ENCODE data around the gene SULT2B1. TPM values are rescaled to one million over a fixed set of nuclear protein-coding genes. Genes with fewer than 3 reads are reported as not detected.

Gene SULT2B1
- 0.25 TPM in 1 of 2 replicates, not detected in the other for total RNA-seq

GRCh38 chr19:48551437-48552302, at the start of gene SULT2B1:
TSS of gene SULT2B1 (plus strand) at chr19:48552172. CDS start at chr19:48552253, 81 bp downstream.

GRCh38 chr19:48511800-48512503, 40.0 kb upstream of the SULT2B1 start, which contains the start of gene LMTK3:
TSS of gene LMTK3 (minus strand) at chr19:48511835. CDS start at chr19:48511576, 259 bp downstream.

DNA sequence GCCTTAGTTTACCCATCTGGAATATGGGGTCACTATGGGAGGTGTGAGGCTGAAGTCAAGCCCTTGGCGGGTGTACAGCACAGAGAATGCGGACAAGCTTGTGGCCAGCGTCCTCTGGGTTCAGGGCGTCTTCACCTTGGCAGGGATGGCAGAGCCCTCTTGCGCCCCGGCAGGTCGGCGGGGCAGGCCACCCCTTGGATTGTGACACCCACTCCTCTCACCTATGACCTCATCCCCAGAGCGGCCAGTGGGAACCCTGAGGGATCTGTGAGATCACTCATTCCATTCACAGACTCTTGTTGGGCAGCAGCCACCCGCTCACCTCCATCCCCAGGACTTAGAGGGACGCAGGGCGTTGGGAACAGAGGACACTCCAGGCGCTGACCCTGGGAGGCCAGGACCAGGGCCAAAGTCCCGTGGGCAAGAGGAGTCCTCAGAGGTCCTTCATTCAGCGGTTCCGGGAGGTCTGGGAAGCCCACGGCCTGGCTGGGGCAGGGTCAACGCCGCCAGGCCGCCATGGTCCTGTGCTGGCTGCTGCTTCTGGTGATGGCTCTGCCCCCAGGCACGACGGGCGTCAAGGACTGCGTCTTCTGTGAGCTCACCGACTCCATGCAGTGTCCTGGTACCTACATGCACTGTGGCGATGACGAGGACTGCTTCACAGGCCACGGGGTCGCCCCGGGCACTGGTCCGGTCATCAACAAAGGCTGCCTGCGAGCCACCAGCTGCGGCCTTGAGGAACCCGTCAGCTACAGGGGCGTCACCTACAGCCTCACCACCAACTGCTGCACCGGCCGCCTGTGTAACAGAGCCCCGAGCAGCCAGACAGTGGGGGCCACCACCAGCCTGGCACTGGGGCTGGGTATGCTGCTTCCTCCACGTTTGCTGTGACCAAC, 54.7 kb downstream of the SULT2B1 start, which contains the start of gene SPACA4:
SPACA4 (plus strand) TSS at position 280 of the 896 bp plus-strand sequence; CDS start at position 517, 237 bp downstream.

GRCh38 chr19:48614436-48615230, 62.7 kb downstream of the SULT2B1 start, which contains the start of gene FAM83E:
TSS of gene FAM83E (minus strand) at chr19:48615076. CDS start at chr19:48613372, 1,704 bp downstream.

DNA sequence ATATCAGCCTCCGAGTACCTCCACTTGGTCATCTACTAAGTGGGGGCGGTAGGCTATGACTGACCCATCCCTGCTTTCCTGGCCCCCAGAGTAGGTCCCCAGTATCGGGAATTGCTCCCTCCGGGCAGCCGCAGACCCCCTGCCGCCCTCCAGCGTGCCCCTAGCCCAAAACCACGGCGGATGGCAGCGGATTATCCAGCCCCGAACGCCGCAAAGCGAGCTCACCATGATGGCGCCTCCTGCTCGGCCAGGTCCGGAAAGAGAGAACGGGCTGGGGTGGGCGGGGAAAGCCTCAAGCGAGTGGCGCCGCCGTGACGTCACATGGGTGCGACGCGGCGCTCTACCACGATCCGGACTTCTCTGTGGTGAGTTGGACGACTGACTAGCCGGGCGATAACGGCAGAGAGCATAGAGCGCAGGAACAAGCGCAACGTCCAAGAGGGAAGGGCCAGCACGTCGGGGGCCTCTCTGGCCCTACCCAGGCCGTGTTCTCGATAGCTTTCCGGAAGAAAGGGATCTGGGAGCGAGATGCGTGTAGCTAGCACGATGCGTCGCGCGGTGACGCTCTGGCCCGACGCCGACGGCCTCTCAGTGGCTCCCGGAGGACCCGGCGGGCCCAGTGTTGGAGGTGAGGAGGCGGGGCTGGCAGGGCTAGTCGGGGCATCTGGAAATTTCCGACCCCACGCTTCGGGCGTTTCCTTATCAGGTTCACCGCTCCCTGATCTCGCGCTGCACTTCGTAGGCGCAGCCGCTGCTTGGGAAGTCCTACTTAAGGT, 67.1 kb downstream of the SULT2B1 start, which contains the start of the genes RPL18 and SPHK2:
RPL18 (minus strand) TSS at position 263 of the 776 bp plus-strand sequence; CDS start at position 228, 35 bp downstream.
SPHK2 (plus strand) TSS at position 591 of the 776 bp plus-strand sequence. CDS start 1,009 bp downstream, outside the sequence.

DNA sequence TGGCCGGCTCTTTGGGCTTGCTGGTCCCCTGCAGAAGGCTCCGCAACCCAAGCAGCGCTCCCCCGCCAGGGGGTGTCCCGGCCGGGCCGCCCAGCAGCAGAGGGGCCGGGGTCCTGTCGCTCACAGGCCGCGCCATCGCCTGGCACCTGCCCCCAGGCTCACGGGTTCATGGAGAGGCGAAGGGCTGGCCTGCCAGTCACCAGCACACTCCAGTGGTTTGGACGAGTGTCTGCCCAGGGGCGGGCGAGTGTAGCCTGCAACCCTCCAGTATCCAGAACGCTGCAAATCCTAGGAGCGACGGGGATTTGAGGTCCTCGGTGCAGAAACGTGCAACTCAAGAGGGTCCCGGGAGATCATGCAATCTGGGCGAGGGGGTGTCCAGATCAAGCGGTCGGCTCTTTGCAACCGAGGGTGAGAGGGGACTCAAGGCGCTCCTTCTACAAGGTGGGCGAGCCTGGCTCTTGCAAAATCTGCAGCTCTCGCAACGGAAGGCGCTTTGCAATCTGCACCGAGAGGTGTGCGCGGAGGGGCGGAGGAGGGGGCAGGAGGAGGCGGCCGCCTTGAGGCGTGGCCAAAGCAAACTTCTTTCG, 85.0 kb downstream of the SULT2B1 start, which contains the start of gene DBP:
DBP (minus strand) TSS at position 521 of the 590 bp plus-strand sequence; CDS start at position 136, 385 bp downstream.

GRCh38 chr19:48646001-48646721, 94.2 kb downstream of the SULT2B1 start, which contains the start of gene CA11:
TSS of gene CA11 (minus strand) at chr19:48646187. CDS start at chr19:48645632, 555 bp downstream.

Other genes with a start within 250 kb of the SULT2B1 start
- 142 and 190 TPM in 2 replicates for gene EMP3, start 226.6 kb upstream of the SULT2B1 start, total RNA-seq
- gene TMEM143, start 188.2 kb upstream of the SULT2B1 start, total RNA-seq: 3.7 and 8.6 TPM in 2 replicates
- gene SYNGR4, start 187.8 kb upstream of the SULT2B1 start, total RNA-seq: 0.51 TPM in 1 of 2 replicates, not detected in the other
- gene KDELR1, start 160.6 kb upstream of the SULT2B1 start, total RNA-seq: 167 and 216 TPM in 2 replicates
- gene GRIN2D, start 158.5 kb upstream of the SULT2B1 start, total RNA-seq: 0.49 and 1.3 TPM in 2 replicates
- 36.4 and 46.9 TPM in 2 replicates for gene GRWD1, start 106.2 kb upstream of the SULT2B1 start, total RNA-seq
- 0.25 and 0.65 TPM in 2 replicates for gene KCNJ14, start 96.6 kb upstream of the SULT2B1 start, total RNA-seq
- gene CYTH2, start 82.8 kb upstream of the SULT2B1 start, total RNA-seq: 53.8 and 56.8 TPM in 2 replicates
- gene LMTK3, start 40.3 kb upstream of the SULT2B1 start, total RNA-seq: 0.16 and 1.4 TPM in 2 replicates
- not detected in 2 replicates for gene SPACA4, start 54.6 kb downstream of the SULT2B1 start, total RNA-seq
- gene FAM83E, start 62.9 kb downstream of the SULT2B1 start, total RNA-seq: not detected in 2 replicates
- gene RPL18, start 67.0 kb downstream of the SULT2B1 start, total RNA-seq: 2,568 and 2,890 TPM in 2 replicates
- gene SPHK2, start 67.3 kb downstream of the SULT2B1 start, total RNA-seq: 11.7 and 12.3 TPM in 2 replicates
- gene DBP, start 85.2 kb downstream of the SULT2B1 start, total RNA-seq: 0.65 and 17.7 TPM in 2 replicates
- gene CA11, start 94.0 kb downstream of the SULT2B1 start, total RNA-seq: 11.3 TPM in 1 of 2 replicates, not detected in the other
- gene NTN5, start 120.8 kb downstream of the SULT2B1 start, total RNA-seq: 0.51 TPM in 1 of 2 replicates, not detected in the other
- gene FUT2, start 143.8 kb downstream of the SULT2B1 start, total RNA-seq: under 0.01 TPM in 1 of 2 replicates, not detected in the other
- 1.3 and 5.3 TPM in 2 replicates for gene MAMSTR, start 167.6 kb downstream of the SULT2B1 start, total RNA-seq
- 3.8 and 4.7 TPM in 2 replicates for gene RASIP1, start 188.4 kb downstream of the SULT2B1 start, total RNA-seq
- gene IZUMO1, start 194.7 kb downstream of the SULT2B1 start, total RNA-seq: not detected in 2 replicates
- 0.98 and 2.2 TPM in 2 replicates for gene FUT1, start 200.5 kb downstream of the SULT2B1 start, total RNA-seq
- not detected in 2 replicates for gene FGF21, start 203.4 kb downstream of the SULT2B1 start, total RNA-seq